Transverse colon (tissue), 4 donors: ENCODE results near the gene LCE3B. TPM values are rescaled to one million over a fixed set of nuclear protein-coding genes. Genes with fewer than 3 reads are reported as not detected.

Experiments
- DNase-seq: peaks from one replicate; pipeline ENCODE4 v3.0.0-alpha.2; 2019
- H3K27ac ChIP-seq, 4 donors: fragments of 200-600 bp; sonication (generic); 2 replicates each; pipeline ENCODE4 v1.5.1; 2016 to 2018; ENCODE audit warnings: inconsistent platforms in 4 of 4
- H3K27me3 ChIP-seq: fragments of 200-600 bp; sonication (generic); 2 replicates; pipeline ENCODE4 v1.5.1; 2017; ENCODE audit warnings: inconsistent platforms
- H3K36me3 ChIP-seq, 4 donors: fragments of 200-600 bp; sonication (generic); 2 replicates each; pipeline ENCODE4 v1.5.1; 2017 to 2019; ENCODE audit warnings: inconsistent platforms in 4 of 4
- H3K4me1 ChIP-seq, 4 donors: fragments of 200-600 bp; sonication (generic); 2 replicates each; pipeline ENCODE4 v1.5.1; 2017 to 2020; ENCODE audit warnings: inconsistent platforms in 4 of 4
- H3K4me3 ChIP-seq, 4 donors: fragments of 200-600 bp; sonication (generic); 1 replicate in 1 of 4; 2 replicates in 3 of 4; pipeline versions ENCODE4 v1.5.1 to v1.6.1; 2017 to 2019; ENCODE audit warnings: inconsistent platforms in 4 of 4
- H3K9me3 ChIP-seq, 2 donors: fragments of 200-600 bp; sonication (generic); 2 replicates each; pipeline ENCODE4 v1.5.1; 2017 to 2019; ENCODE audit warnings: inconsistent platforms in 2 of 2
- EP300 ChIP-seq: sonication (generic); formaldehyde crosslinking; IDR thresholded peaks from one replicate; pipeline ENCODE4 v1.6.1; 2017; ENCODE audit warnings: antibody characterized with exemption, low read depth
- POLR2A ChIP-seq: fragments of 450-650 bp; IDR thresholded peaks from one replicate; pipeline ENCODE4 v1.6.1; 2016; ENCODE audit warnings: antibody characterized with exemption, mild to moderate bottlenecking, moderate library complexity
- POLR2AphosphoS5 ChIP-seq, 3 donors: sonication (generic); formaldehyde crosslinking; IDR thresholded peaks; one replicate each; pipeline ENCODE4 v1.6.1; 2016; ENCODE audit warnings: antibody characterized with exemption in 3 of 3
- whole genome bisulfite sequencing, 2 donors: methylation state at CpG; one replicate each; pipeline ENCODE4 v1.1.5; 2018; ENCODE audit warnings: low coverage in 1 of 2; 5-methylcytosine and 5-hydroxymethylcytosine counted together
- in situ Hi-C, 4 donors: fragments of 200-750 bp; cut with MboI; loops; one replicate each; pipeline versions ENCODE4 v1.15.0 to v1.15.1; 2017; ENCODE audit warnings: low sequenced_read_pairs in 3 of 4, low pct_ligation_motif_present in 1 of 4, low pct_unique_long_range_greater_than_20kb in 1 of 4
- intact Hi-C: fragments of 100-400 bp; cut with DNase I; formaldehyde crosslinking; loops from one replicate; pipeline ENCODE4 v1.15.1; 2023; ENCODE audit warnings: low total_unique reads
- total RNA-seq, 4 donors: library from RNA; depleted of rRNA; stranded (reverse); fragments of >200 nt; gene quantifications; one replicate each; pipeline ENCODE4 v1.1.0, GENCODE V29; 2016
- TF ChIP-seq, protein P1 (sequence below), 5 experiments: fragments of 200-600 bp in 3 of 5; fragments of 450-650 bp in 2 of 5; sonication (generic) in 3 of 5; IDR thresholded peaks; 1 replicate in 2 of 5; 2 replicates in 3 of 5; pipeline ENCODE4 v1.5.1; 2016 to 2017; ENCODE audit warnings: antibody characterized with exemption in 5 of 5, inconsistent platforms in 3 of 5, mild to moderate bottlenecking in 2 of 5, moderate library complexity in 1 of 5

LCE3B gene
- total RNA-seq, 4 donors from 2014 or later, result not detected

DNA sequence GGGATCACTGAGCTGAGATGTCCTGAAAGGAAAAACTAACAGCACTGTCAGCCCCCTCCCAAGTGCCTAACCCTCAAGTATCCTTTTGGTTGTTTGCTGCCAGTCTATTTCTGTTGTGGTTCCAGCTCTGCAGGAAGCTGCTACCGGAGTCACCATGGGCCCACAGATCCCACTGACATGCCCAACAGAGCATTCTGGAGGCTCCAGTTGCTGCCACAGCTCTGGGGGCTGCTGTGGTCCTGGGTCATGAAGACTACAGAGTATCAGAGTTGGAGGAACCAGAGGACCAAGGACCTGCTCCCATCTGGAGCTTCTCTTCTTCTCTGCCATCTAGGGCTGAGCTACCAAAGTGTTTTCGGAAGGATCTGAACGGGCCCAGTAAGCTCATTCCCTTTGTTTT is 8.4 kb downstream of the LCE3B start:
- Histone ChIP-seq H3K27ac (no peak overlapping the region), H3K27me3 (no peaks in the 10 kb centered on the region), H3K9me3 (peaks cover 3 to 12% of the 10 kb centered on the region in 2 donors), H3K36me3 (no peaks in the 10 kb centered on the region), H3K4me1 (no peaks in the 10 kb centered on the region), H3K4me3 (no peak overlapping the region)
- 80% methylated on average over 2 to 3 of the region's 3 CpGs for WGBS, 2 donors
- in situ Hi-C loops, result no loop called here
- no peak for DNase-seq
- TF ChIP-seq POLR2AphosphoS5 (IDR thresholded peaks at IDR 0.05) (no peak), POLR2A (no peak), EP300 (no peak)
- TF ChIP-seq, protein P1, sequence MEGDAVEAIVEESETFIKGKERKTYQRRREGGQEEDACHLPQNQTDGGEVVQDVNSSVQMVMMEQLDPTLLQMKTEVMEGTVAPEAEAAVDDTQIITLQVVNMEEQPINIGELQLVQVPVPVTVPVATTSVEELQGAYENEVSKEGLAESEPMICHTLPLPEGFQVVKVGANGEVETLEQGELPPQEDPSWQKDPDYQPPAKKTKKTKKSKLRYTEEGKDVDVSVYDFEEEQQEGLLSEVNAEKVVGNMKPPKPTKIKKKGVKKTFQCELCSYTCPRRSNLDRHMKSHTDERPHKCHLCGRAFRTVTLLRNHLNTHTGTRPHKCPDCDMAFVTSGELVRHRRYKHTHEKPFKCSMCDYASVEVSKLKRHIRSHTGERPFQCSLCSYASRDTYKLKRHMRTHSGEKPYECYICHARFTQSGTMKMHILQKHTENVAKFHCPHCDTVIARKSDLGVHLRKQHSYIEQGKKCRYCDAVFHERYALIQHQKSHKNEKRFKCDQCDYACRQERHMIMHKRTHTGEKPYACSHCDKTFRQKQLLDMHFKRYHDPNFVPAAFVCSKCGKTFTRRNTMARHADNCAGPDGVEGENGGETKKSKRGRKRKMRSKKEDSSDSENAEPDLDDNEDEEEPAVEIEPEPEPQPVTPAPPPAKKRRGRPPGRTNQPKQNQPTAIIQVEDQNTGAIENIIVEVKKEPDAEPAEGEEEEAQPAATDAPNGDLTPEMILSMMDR (IDR thresholded peaks at IDR 0.05), result no peak
- intact Hi-C loops, result no loop called here

DNA sequence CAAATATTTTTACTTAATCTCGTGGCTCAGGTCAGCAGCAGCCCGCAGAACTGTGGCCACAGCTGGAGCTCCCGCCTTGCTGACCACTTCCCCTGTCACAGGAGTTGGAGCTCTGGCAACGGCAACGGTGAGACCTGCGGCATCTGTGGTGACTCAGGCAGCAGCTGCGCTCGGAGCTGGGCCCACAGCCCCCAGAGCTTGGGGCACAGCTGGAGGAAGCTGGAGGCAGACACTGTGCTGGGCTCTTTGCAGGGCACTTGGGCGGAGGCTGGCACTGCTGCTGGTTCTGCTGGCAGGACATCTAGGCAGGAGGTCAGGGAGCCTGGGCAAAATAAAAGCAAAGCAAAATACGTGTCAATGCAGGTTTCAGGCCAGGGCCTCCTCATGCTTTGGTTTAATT is 9.2 kb downstream of the LCE3B start, which contains the start of gene LCE3A:
Gene LCE3A (minus strand): TSS at position 301 of the 400 bp plus-strand sequence. CDS start 0 bp downstream, at position 301.
- H3K9me3 ChIP-seq, result peaks cover 3 to 12% of the 10 kb centered on the region in 2 donors
- no peaks in the 10 kb centered on the region for H3K36me3 ChIP-seq
- H3K27me3 ChIP-seq, result no peaks in the 10 kb centered on the region
- H3K4me1 ChIP-seq, result no peaks in the 10 kb centered on the region
- TF ChIP-seq POLR2AphosphoS5 (IDR thresholded peaks at IDR 0.05) (no peak), EP300 (no peak), POLR2A (no peak)
- TF ChIP-seq, protein P1 (IDR thresholded peaks at IDR 0.05), result no peak
- no peak for DNase-seq
- no peak within 1 kb of the TSS for H3K27ac ChIP-seq
- WGBS, 2 donors, result 35 to 40% methylated on average over 1 to 9 of the region's 10 CpGs
- H3K4me3 ChIP-seq, result no peak within 1 kb of the TSS
- in situ Hi-C loops, result no loop called here
- intact Hi-C loops, result no loop called here

GRCh38 chr1:152623203-152623844 is 9.7 kb downstream of the LCE3B start:
- TF ChIP-seq POLR2AphosphoS5 (IDR thresholded peaks at IDR 0.05) (no peak), POLR2A (no peak), EP300 (no peak)
- TF ChIP-seq, protein P1 (IDR thresholded peaks at IDR 0.05), result no peak
- no peak for DNase-seq
- in situ Hi-C loops, result no loop called here
- H3K4me1 ChIP-seq, result no peaks in the 10 kb centered on the region
- intact Hi-C loops, result no loop called here
- 10 to 52% methylated on average over 2 to 23 of the region's 29 CpGs for WGBS, 2 donors
- H3K27ac ChIP-seq, result no peak overlapping the region
- no peak overlapping the region for H3K4me3 ChIP-seq
- H3K36me3 ChIP-seq, result no peaks in the 10 kb centered on the region
- H3K9me3 ChIP-seq, result peaks cover 3 to 9% of the 10 kb centered on the region in 2 donors
- H3K27me3 ChIP-seq, result no peaks in the 10 kb centered on the region

GRCh38 chr1:152626744-152627143 is 13.1 kb downstream of the LCE3B start:
- WGBS, 2 donors, result 63% methylated on average over 1 of the region's 1 CpG; no CpG with 5 or more reads in 1 of the 2 donors
- no peak for DNase-seq
- Histone ChIP-seq H3K27ac (no peak overlapping the region), H3K4me1 (no peaks in the 10 kb centered on the region), H3K4me3 (no peak overlapping the region), H3K27me3 (no peaks in the 10 kb centered on the region), H3K36me3 (no peaks in the 10 kb centered on the region), H3K9me3 (no peaks in the 10 kb centered on the region)
- TF ChIP-seq EP300 (no peak), POLR2AphosphoS5 (IDR thresholded peaks at IDR 0.05) (no peak), POLR2A (no peak)
- TF ChIP-seq, protein P1 (IDR thresholded peaks at IDR 0.05), result no peak
- intact Hi-C loops (no loop called here), in situ Hi-C loops (no loop called here)
